Measurements from ENCODE around the gene CYFIP1. TPM values are rescaled to one million over a fixed set of nuclear protein-coding genes. Genes with fewer than 3 reads are reported as not detected.

Gene CYFIP1
- total and polyA plus RNA-seq, 4 experiments from 2014 or later = 10.8 to 21.5 (median 16.5) TPM

DNA sequence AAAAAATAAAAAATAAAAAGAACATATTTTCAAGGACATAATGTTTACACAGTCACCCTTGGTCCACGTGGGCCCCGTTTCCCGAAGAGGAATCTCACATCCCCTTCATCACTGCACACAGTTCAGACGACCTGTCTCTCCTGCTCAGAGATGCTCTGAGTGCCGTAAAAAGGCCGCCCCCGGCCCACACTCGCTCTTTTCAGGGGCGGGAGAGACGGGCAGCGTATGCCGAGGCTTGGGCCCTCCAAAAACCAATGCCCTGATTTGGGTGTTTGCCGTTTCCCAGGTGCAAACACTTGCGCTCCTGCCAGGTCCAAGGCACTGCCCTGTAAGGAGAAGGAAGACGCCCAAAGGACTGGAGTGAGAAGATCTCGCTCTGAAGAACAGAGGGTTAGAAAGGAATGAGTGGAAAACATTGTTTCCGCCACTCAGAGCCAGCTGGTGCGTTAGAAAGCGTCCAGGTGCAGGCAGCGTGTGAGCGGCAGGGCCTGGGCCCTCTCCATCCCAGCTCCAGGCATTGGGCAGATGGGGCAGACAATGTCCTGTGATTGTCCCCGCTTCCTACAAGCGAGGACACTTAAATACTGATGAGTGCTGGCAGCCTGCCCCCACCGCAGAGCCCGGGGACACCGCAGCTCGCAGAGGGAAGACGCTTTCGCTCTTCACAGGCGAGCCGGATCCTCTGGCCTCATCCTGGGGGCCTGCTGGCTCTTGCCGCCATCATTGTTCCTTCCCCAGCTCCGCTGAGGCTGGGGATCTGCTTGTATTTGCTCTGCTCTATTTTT lies 88.5 kb downstream of the CYFIP1 start:
- H3K27ac ChIP-seq (ENCODE audit: low read depth, low read length) = no peak overlapping the region
- POLR2A ChIA-PET (ENCODE audit: partially characterized antibody) = no interaction called here
- intact Hi-C loops (cut with micrococcal nuclease) = no loop called here

DNA sequence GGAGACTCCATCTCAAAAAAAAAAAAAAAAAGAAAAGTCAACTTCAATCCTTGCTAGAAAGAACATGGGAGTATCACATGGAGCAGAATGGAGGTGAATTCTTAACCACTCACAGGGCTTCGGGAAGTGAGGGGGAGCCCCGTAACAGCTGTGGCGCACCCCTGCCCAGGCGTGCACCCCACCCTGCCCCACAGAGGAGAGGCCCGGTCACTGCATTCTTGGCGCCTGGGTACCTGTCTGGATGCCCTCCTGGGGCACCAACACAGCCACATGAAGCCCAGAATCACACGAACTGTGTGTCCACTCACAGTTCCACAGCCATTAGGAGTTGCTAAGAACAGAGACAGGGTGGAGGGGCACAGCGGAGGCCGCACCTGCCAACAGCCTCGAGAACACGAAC lies 89.9 kb downstream of the CYFIP1 start:
- POLR2A ChIA-PET (ENCODE audit: partially characterized antibody) = no interaction called here
- H3K4me3 ChIP-seq (ENCODE audit: low read length in 2 of 2) = no peak overlapping the region
- no peak for DNase-seq

More for the DNA sequence above, 88.5 kb downstream of the CYFIP1 start:
- Histone ChIP-seq H3K9me3 (ENCODE audit: control insufficient read depth in 1 of 2, low read length in 2 of 2) (no peaks in the 10 kb centered on the region), H3K36me3 (ENCODE audit: insufficient read depth, low read length) (no peaks in the 10 kb centered on the region), H3K27me3 (ENCODE audit: insufficient read depth, low read length) (no peaks in the 10 kb centered on the region), H3K4me1 (ENCODE audit: insufficient read depth, low read length) (no peaks in the 10 kb centered on the region), H3K4me3 (ENCODE audit: low read length in 2 of 2) (no peak overlapping the region)
- no peak for DNase-seq
- Mint-ChIP-seq H3K9me3 (no peaks in the 10 kb centered on the region), H3K27ac (no peak overlapping the region), H3K4me1 (no peaks in the 10 kb centered on the region), H3K4me3 (no peak overlapping the region), H3K36me3 (peaks cover 16 to 18% of the 10 kb centered on the region in 2 donors), H3K27me3 (no peaks in the 10 kb centered on the region)
- CTCF ChIA-PET (ENCODE audit: partially characterized antibody) = no interaction called here

DNA sequence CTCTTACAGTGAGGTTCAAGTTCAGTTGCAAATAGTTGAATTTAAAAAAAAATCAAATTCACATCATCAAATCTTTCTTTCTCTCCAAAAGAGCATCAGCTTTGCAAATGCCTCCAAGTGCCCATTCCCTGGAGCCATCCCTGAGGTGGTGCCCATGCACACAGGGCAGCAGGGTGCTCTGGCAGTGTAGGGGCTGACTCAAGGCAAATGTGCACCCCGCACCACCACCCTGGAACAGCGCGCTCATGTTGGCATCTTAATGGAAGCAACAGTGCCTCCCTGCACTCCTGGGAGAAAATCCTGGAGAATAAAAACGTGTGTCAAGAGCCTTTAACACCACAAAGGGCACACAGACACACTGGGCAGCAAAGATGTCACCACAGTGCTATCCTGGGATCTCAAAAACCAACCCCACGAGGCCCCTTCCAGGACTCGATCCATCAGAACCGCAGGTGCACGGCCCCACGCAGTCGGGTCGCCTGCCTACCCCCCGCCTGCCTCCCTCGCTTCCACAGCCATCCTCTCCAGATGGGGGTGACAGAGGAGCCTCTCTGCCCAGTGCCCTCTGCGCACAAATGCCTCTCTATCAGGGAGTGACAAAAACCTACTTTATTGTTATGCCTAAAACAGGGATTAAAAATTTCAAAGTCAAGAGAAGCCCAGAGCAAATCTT lies 90.9 kb downstream of the CYFIP1 start:
- DNase-seq = no peak
- ChIA-PET CTCF (ENCODE audit: partially characterized antibody) (interaction anchor here (0.7 kb wide), 1 partner anchor 47 kb away, joined by 3 read pairs; no protein-coding TSS in a partner anchor), POLR2A (ENCODE audit: partially characterized antibody) (no interaction called here)
- no peak overlapping the region for H3K27ac ChIP-seq (ENCODE audit: low read depth, low read length)
- intact Hi-C loops (cut with micrococcal nuclease) = no loop called here
- no peak overlapping the region for H3K4me3 ChIP-seq (ENCODE audit: low read length in 2 of 2)
- Mint-ChIP-seq H3K9me3 (no peaks in the 10 kb centered on the region), H3K4me3 (no peak overlapping the region), H3K36me3 (peaks cover 16 to 18% of the 10 kb centered on the region in 2 donors), H3K27ac (no peak overlapping the region), H3K27me3 (no peaks in the 10 kb centered on the region), H3K4me1 (peaks cover 0 to 2% (median 0%) of the 10 kb centered on the region in 4 donors)
- no peaks in the 10 kb centered on the region for H3K36me3 ChIP-seq (ENCODE audit: insufficient read depth, low read length)
- H3K4me1 ChIP-seq (ENCODE audit: insufficient read depth, low read length) = no peaks in the 10 kb centered on the region
- H3K9me3 ChIP-seq (ENCODE audit: control insufficient read depth in 1 of 2, low read length in 2 of 2) = no peaks in the 10 kb centered on the region
- H3K27me3 ChIP-seq (ENCODE audit: insufficient read depth, low read length) = no peaks in the 10 kb centered on the region

More for the DNA sequence above, 89.9 kb downstream of the CYFIP1 start:
- CTCF ChIA-PET (ENCODE audit: partially characterized antibody) = no interaction called here
- no peaks in the 10 kb centered on the region for H3K4me1 Mint-ChIP-seq
- Histone ChIP-seq H3K36me3 (ENCODE audit: insufficient read depth, low read length) (no peaks in the 10 kb centered on the region), H3K27me3 (ENCODE audit: insufficient read depth, low read length) (no peaks in the 10 kb centered on the region), H3K4me1 (ENCODE audit: insufficient read depth, low read length) (no peaks in the 10 kb centered on the region), H3K9me3 (ENCODE audit: control insufficient read depth in 1 of 2, low read length in 2 of 2) (no peaks in the 10 kb centered on the region), H3K27ac (ENCODE audit: low read depth, low read length) (no peak overlapping the region)
- H3K27me3 Mint-ChIP-seq = no peaks in the 10 kb centered on the region
- H3K36me3 Mint-ChIP-seq = peaks cover 16 to 18% of the 10 kb centered on the region in 2 donors
- H3K27ac Mint-ChIP-seq = no peak overlapping the region
- no peak overlapping the region for H3K4me3 Mint-ChIP-seq
- intact Hi-C loops (cut with micrococcal nuclease) = no loop called here
- H3K9me3 Mint-ChIP-seq = no peaks in the 10 kb centered on the region

DNA sequence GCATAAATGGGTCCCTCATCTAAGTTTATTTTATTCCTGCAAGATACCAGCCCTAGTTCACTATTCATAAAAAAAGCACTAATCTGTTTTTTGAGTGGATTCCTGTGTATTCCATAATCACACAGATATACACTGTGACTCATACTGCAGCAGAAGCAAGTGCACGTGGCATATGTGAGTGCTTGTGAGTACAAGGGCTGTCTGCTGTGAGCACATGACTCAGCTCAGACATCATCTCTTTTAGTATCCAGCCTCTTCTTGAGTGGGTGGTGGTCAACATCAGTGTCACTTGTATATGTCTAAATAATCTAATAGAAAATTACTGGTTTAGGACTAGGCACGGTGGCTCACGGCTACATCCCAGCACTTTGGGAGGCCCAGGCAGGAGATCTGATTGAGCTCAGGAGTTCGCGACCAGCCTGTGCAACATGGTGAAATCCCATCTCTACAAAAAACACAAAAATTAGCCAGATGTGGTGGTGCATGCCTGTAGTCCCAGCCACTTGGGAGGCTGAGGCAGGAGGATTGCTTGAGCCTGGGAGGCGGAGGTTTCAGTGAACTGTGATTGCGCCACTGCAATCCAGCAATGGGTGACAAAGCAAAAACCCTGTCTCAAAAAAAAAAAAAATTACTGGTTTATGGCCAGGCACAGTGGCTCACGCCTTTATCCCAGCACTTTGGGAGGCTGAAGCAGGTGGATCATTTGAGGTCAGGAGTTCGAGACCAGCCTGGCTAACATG lies 91.9 kb downstream of the CYFIP1 start:
- Mint-ChIP-seq H3K27ac (no peak overlapping the region), H3K27me3 (no peaks in the 10 kb centered on the region), H3K9me3 (no peaks in the 10 kb centered on the region), H3K4me1 (peaks cover 0 to 2% (median 0%) of the 10 kb centered on the region in 4 donors), H3K4me3 (no peak overlapping the region), H3K36me3 (peaks cover 17% of the 10 kb centered on the region in 2 donors)
- ChIA-PET CTCF (ENCODE audit: partially characterized antibody) (no interaction called here), POLR2A (ENCODE audit: partially characterized antibody) (no interaction called here)
- Histone ChIP-seq H3K4me3 (ENCODE audit: low read length in 2 of 2) (no peak overlapping the region), H3K36me3 (ENCODE audit: insufficient read depth, low read length) (no peaks in the 10 kb centered on the region), H3K27ac (ENCODE audit: low read depth, low read length) (no peak overlapping the region), H3K4me1 (ENCODE audit: insufficient read depth, low read length) (no peaks in the 10 kb centered on the region), H3K27me3 (ENCODE audit: insufficient read depth, low read length) (no peaks in the 10 kb centered on the region), H3K9me3 (ENCODE audit: control insufficient read depth in 1 of 2, low read length in 2 of 2) (no peaks in the 10 kb centered on the region)
- intact Hi-C loops (cut with micrococcal nuclease) = no loop called here
- no peak for DNase-seq

DNA sequence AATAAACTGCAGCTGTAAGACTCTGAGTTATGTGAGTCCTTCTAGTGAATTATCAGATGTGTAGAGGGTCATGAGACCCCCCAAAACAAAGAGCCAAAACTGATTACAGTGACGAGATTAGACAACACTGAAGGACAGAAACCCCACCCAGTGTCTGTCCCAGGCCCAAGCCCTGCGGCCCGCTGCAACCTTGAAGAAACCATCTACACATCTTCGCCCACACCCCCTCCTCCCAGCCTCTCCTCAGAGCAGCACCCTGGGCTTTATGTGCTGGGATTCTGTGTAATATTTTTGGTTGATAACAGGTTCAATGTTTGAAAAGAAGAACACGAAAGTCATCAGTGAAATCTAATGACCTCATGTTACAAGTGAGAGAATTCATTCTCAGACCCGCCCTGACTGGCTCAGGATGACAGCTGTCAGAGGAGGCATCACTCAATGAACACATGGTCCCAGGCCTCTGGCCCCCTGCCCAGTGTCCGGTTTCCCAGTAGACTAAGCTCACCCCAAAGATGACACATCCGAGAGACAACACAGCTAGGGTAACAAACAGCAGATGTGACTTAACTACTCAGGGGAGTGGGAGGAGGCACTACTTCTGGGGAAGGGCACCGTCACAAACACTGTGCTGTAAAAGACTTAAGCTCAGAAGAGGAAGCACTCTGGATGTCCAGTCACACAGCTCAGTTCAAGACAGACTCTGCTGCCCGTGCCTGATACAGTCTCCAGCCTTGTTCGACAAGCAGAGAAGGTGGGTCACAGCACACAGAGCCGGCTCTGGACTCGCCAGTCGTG lies 92.8 kb downstream of the CYFIP1 start:
- Mint-ChIP-seq H3K27ac (no peak overlapping the region), H3K4me1 (peaks cover 0 to 2% (median 0%) of the 10 kb centered on the region in 4 donors), H3K4me3 (no peak overlapping the region), H3K36me3 (peaks cover 8 to 12% of the 10 kb centered on the region in 2 donors), H3K27me3 (no peaks in the 10 kb centered on the region), H3K9me3 (no peaks in the 10 kb centered on the region)
- Histone ChIP-seq H3K9me3 (ENCODE audit: control insufficient read depth in 1 of 2, low read length in 2 of 2) (no peaks in the 10 kb centered on the region), H3K36me3 (ENCODE audit: insufficient read depth, low read length) (no peaks in the 10 kb centered on the region), H3K27ac (ENCODE audit: low read depth, low read length) (no peak overlapping the region), H3K4me1 (ENCODE audit: insufficient read depth, low read length) (no peaks in the 10 kb centered on the region), H3K4me3 (ENCODE audit: low read length in 2 of 2) (no peak overlapping the region), H3K27me3 (ENCODE audit: insufficient read depth, low read length) (no peaks in the 10 kb centered on the region)
- intact Hi-C loops (cut with micrococcal nuclease) = no loop called here
- no peak for DNase-seq
- ChIA-PET POLR2A (ENCODE audit: partially characterized antibody) (no interaction called here), CTCF (ENCODE audit: partially characterized antibody) (no interaction called here)

DNA sequence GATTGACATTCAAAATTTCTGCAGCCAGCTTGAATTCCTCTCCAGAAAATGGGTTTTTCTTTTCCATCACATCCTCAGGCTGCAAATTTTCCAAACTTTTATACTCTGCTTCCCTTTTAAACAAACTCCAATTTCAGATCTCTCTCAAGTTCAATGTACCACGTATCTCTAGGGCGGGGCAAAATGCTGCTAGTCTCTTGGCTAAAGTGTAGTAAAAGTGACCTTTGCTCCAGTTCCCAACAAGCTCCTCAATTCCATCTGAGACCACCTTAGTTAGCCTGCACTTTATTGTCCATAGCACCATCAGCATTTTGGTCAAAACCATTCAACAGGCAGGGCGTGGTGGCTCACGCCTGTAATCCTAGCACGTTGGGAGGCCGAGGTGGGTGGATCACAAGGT lies 95.0 kb downstream of the CYFIP1 start:
- no peaks in the 10 kb centered on the region for H3K9me3 ChIP-seq (ENCODE audit: control insufficient read depth in 1 of 2, low read length in 2 of 2)
- ChIA-PET POLR2A (ENCODE audit: partially characterized antibody) (no interaction called here), CTCF (ENCODE audit: partially characterized antibody) (no interaction called here)
- H3K36me3 ChIP-seq (ENCODE audit: insufficient read depth, low read length) = no peaks in the 10 kb centered on the region
- peaks cover 13 to 22% of the 10 kb centered on the region in 2 donors for H3K36me3 Mint-ChIP-seq
- no peak for DNase-seq
- no peak overlapping the region for H3K27ac Mint-ChIP-seq
- no peaks in the 10 kb centered on the region for H3K27me3 Mint-ChIP-seq
- no peaks in the 10 kb centered on the region for H3K9me3 Mint-ChIP-seq
- H3K4me3 ChIP-seq (ENCODE audit: low read length in 2 of 2) = no peak overlapping the region
- peaks cover 0 to 2% (median 0%) of the 10 kb centered on the region in 4 donors for H3K4me1 Mint-ChIP-seq
- no peak overlapping the region for H3K4me3 Mint-ChIP-seq
- no peak overlapping the region for H3K27ac ChIP-seq (ENCODE audit: low read depth, low read length)
- H3K27me3 ChIP-seq (ENCODE audit: insufficient read depth, low read length) = no peaks in the 10 kb centered on the region
- H3K4me1 ChIP-seq (ENCODE audit: insufficient read depth, low read length) = no peaks in the 10 kb centered on the region
- intact Hi-C loops (cut with micrococcal nuclease) = no loop called here

DNA sequence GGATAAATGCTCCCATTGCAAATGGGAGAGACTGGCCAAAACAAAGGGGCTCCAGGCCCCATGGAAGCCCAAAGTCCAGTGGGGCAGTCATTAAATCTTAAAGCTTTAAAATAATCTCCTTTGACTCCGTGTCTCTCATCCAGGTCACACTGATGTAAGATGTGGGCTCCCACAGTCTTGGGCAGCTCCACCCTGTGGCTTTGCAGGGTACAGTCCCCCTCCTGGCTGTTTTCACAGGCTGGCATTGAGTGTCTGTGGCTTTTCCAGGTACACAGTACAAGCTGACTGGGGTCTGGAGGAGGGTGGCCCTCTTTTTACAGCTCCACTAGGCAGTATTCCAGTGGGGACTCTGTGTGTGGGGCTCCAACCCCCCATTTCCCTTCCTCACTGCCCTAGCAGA lies 95.8 kb downstream of the CYFIP1 start:
- ChIA-PET CTCF (ENCODE audit: partially characterized antibody) (no interaction called here), POLR2A (ENCODE audit: partially characterized antibody) (no interaction called here)
- Mint-ChIP-seq H3K9me3 (no peaks in the 10 kb centered on the region), H3K4me3 (no peak overlapping the region), H3K36me3 (peaks cover 13 to 23% of the 10 kb centered on the region in 2 donors), H3K4me1 (peaks cover 0 to 2% (median 0%) of the 10 kb centered on the region in 4 donors), H3K27ac (no peak overlapping the region), H3K27me3 (no peaks in the 10 kb centered on the region)
- H3K4me3 ChIP-seq (ENCODE audit: low read length in 2 of 2) = no peak overlapping the region
- H3K36me3 ChIP-seq (ENCODE audit: insufficient read depth, low read length) = no peaks in the 10 kb centered on the region
- peak in 1 of 5 donors; percentile 6 for DNase-seq
- no peak overlapping the region for H3K27ac ChIP-seq (ENCODE audit: low read depth, low read length)
- no peaks in the 10 kb centered on the region for H3K9me3 ChIP-seq (ENCODE audit: control insufficient read depth in 1 of 2, low read length in 2 of 2)
- H3K27me3 ChIP-seq (ENCODE audit: insufficient read depth, low read length) = no peaks in the 10 kb centered on the region
- no peaks in the 10 kb centered on the region for H3K4me1 ChIP-seq (ENCODE audit: insufficient read depth, low read length)
- intact Hi-C loops (cut with micrococcal nuclease) = no loop called here

All from CD4-positive, alpha-beta memory T cell (primary cell).